Iris pigment epithelial cell (primary cell): ENCODE results near the gene SUCNR1.
A peak's percentile ranks its signal among the peaks of the same experiment; 100 is the strongest.
"Not testable (repeated sequence)": the region's sequence is repeated elsewhere in the genome, so short reads cannot be mapped to it uniquely, and the experiment has no call there.

ENCODE experiments used
- DNase-seq: peaks from one replicate; pipeline ENCODE4 v3.0.0-alpha.2; 2011; ENCODE audit warnings: low read depth

SUCNR1 gene

GRCh38 chr3:151873398-151873797, at the start of gene SUCNR1:
TSS of gene SUCNR1 (plus strand) at chr3:151873643. CDS start at chr3:151879893, 6,250 bp downstream.
- no peak for DNase-seq

GRCh38 chr3:151827816-151828215, 45.6 kb upstream of the SUCNR1 start:
- peak; percentile 17 for DNase-seq

GRCh38 chr3:151835751-151836525, 37.5 kb upstream of the SUCNR1 start:
- peak; percentile 75 for DNase-seq

GRCh38 chr3:151837057-151837456, 36.4 kb upstream of the SUCNR1 start:
- peak; percentile 82 for DNase-seq

- DNase-seq = peak; percentile 86
These were observed 34.7 kb upstream of the SUCNR1 start for GRCh38 chr3:151838574-151839312.

GRCh38 chr3:151839313-151839631, 34.2 kb upstream of the SUCNR1 start:
- DNase-seq = no peak

- DNase-seq = peak; percentile 27
These were observed 31.6 kb upstream of the SUCNR1 start for GRCh38 chr3:151841801-151842200.

- DNase-seq = peak; percentile 37
These were observed 30.2 kb upstream of the SUCNR1 start for GRCh38 chr3:151843275-151843674.

GRCh38 chr3:151845306-151845905, 28.0 kb upstream of the SUCNR1 start:
- no peak for DNase-seq

- not testable (repeated sequence) for DNase-seq
These were observed 23.4 kb upstream of the SUCNR1 start for GRCh38 chr3:151850065-151850464.

GRCh38 chr3:151852074-151852811, 21.2 kb upstream of the SUCNR1 start:
- DNase-seq = no peak

- DNase-seq = no peak
These were observed 17.3 kb upstream of the SUCNR1 start for GRCh38 chr3:151856118-151856517.

- DNase-seq = no peak
These were observed 16.8 kb upstream of the SUCNR1 start for GRCh38 chr3:151856641-151857040.

- DNase-seq = no peak
These were observed 14.2 kb upstream of the SUCNR1 start for GRCh38 chr3:151859233-151859673.

GRCh38 chr3:151859905-151860304, 13.5 kb upstream of the SUCNR1 start:
- no peak for DNase-seq

GRCh38 chr3:151863611-151864010, 9.8 kb upstream of the SUCNR1 start:
- peak; percentile 68 for DNase-seq

GRCh38 chr3:151864423-151865101, 8.9 kb upstream of the SUCNR1 start:
- DNase-seq = peak; percentile 86

- no peak for DNase-seq
These were observed 6.6 kb upstream of the SUCNR1 start for GRCh38 chr3:151866711-151867410.

GRCh38 chr3:151867666-151868065, 5.8 kb upstream of the SUCNR1 start:
- no peak for DNase-seq

- DNase-seq = no peak
These were observed 4.3 kb upstream of the SUCNR1 start for GRCh38 chr3:151869181-151869580.
